H1 (cell line): ENCODE data around the gene ATP9B. TPM values are rescaled to one million over a fixed set of nuclear protein-coding genes. Genes with fewer than 3 reads are reported as not detected.

Experiments used
- CTCF ChIA-PET: fragments of 300-600 bp; sonication (Branson Sonifier 250); formaldehyde crosslinking; loops from one replicate; lab custom pipeline; 2021; ENCODE audit not compliant: partially characterized antibody; lab: Charles Lee
- POLR2A ChIA-PET: fragments of 300-600 bp; sonication (Branson Sonifier 250); formaldehyde crosslinking; loops from one replicate; lab custom pipeline; 2021; ENCODE audit warnings: inconsistent platforms; ENCODE audit not compliant: partially characterized antibody; lab: Charles Lee
- DNase-seq, 2 experiments: peaks; one replicate each; pipeline versions ENCODE4 v3.0.0 to v3.0.0-alpha.2; 2010 to 2022; ENCODE audit warnings: low spot score in 2 of 2, low read depth in 1 of 2, mixed read lengths in 1 of 2
- FAIRE-seq: peaks from 2 replicates; lab custom pipeline; 2011; peaks lifted over from hg19 to GRCh38; lab: Jason Lieb, UNC
- H2AFZ ChIP-seq: 2 replicates; pipeline ENCODE4 v1.8.1; 2012; ENCODE audit warnings: low read length, inconsistent platforms
- H2AK5ac ChIP-seq: 2 replicates; pipeline ENCODE4 v1.6.1; 2013; ENCODE audit warnings: low read depth, low read length
- H2BK120ac ChIP-seq: replicated peaks from 2 replicates; pipeline ENCODE3; 2013; ENCODE audit warnings: low read depth, low read length, inconsistent platforms
- H2BK12ac ChIP-seq: 2 replicates; pipeline ENCODE4 v1.6.1; 2013; ENCODE audit warnings: low read depth, low read length
- H2BK15ac ChIP-seq: 2 replicates; pipeline ENCODE4 v1.6.1; 2013; ENCODE audit warnings: low read length
- H2BK20ac ChIP-seq: 2 replicates; pipeline ENCODE4 v1.6.1; 2013; ENCODE audit warnings: low read length
- H2BK5ac ChIP-seq: 2 replicates; pipeline ENCODE4 v1.6.1; 2013; ENCODE audit warnings: low read depth, low read length
- H3K14ac ChIP-seq: 2 replicates; pipeline ENCODE4 v1.6.1; 2013; ENCODE audit warnings: inconsistent platforms; ENCODE audit not compliant: insufficient read length
- H3K18ac ChIP-seq: 2 replicates; pipeline ENCODE4 v1.6.1; 2013; ENCODE audit warnings: low read length; ENCODE audit errors: extremely low read depth
- H3K23ac ChIP-seq: 2 replicates; pipeline ENCODE4 v1.6.1; 2013; ENCODE audit warnings: inconsistent platforms; ENCODE audit not compliant: insufficient read length
- H3K23me2 ChIP-seq: 2 replicates; pipeline ENCODE4 v1.6.1; 2013; ENCODE audit warnings: low read depth, low read length
- H3K27ac ChIP-seq: 2 replicates; pipeline ENCODE4 v1.6.1; 2011; ENCODE audit warnings: low read depth, low read length, inconsistent platforms
- H3K27me3 ChIP-seq, 4 experiments: replicated peaks in 1 of 4; 1 replicate in 1 of 4; 2 replicates in 3 of 4; pipeline versions ENCODE4 v1.6.1 to v1.8.1; 2011 to 2013; ENCODE audit warnings: low read length in 3 of 4, mild to moderate bottlenecking in 3 of 4, inconsistent platforms in 2 of 4, mixed read lengths in 2 of 4, moderate library complexity in 1 of 4; ENCODE audit not compliant: control insufficient read depth in 3 of 4, insufficient read depth in 3 of 4; ENCODE audit errors: extremely low read depth in 1 of 4
- H3K36me3 ChIP-seq, 4 experiments: 2 replicates each; pipeline versions ENCODE4 v1.6.1 to v1.8.1; 2011 to 2013; ENCODE audit warnings: mild to moderate bottlenecking in 4 of 4, low read length in 3 of 4, moderate library complexity in 2 of 4, control low read depth in 1 of 4, inconsistent platforms in 1 of 4; ENCODE audit not compliant: insufficient read depth in 4 of 4, control insufficient read depth in 2 of 4
- H3K4ac ChIP-seq: replicated peaks from 2 replicates; pipeline ENCODE3; 2013; ENCODE audit warnings: low read length, low read depth, mixed read lengths, inconsistent platforms; ENCODE audit not compliant: insufficient read length
- H3K4me1 ChIP-seq, 4 experiments: replicated peaks in 1 of 4; 1 replicate in 1 of 4; 2 replicates in 3 of 4; pipeline versions ENCODE4 v1.6.1 to v1.8.1; 2011 to 2013; ENCODE audit warnings: low read length in 3 of 4, inconsistent platforms in 2 of 4, mixed read lengths in 1 of 4; ENCODE audit not compliant: insufficient read depth in 4 of 4, control insufficient read depth in 3 of 4
- H3K4me2 ChIP-seq, 2 experiments: 2 replicates each; pipeline versions ENCODE4 v1.6.1 to v1.8.1; 2011 to 2013; ENCODE audit warnings: low read depth in 2 of 2, low read length in 2 of 2, control low read depth in 1 of 2, inconsistent platforms in 1 of 2, mild to moderate bottlenecking in 1 of 2; ENCODE audit not compliant: insufficient read depth in 1 of 2
- H3K4me3 ChIP-seq, 4 experiments: fragments of 200-600, 300-600 bp in 1 of 4; sonication (generic), shearing (Covaris generic), sonication (Bioruptor Twin) in 1 of 4; 2 replicates each; pipeline versions ENCODE4 v1.5.1 to v1.8.1; 2011 to 2016; ENCODE audit warnings: low read length in 4 of 4, low read depth in 3 of 4, control low read depth in 2 of 4, inconsistent platforms in 2 of 4, mild to moderate bottlenecking in 2 of 4, mixed read lengths in 1 of 4, moderate library complexity in 1 of 4; ENCODE audit not compliant: insufficient read depth in 2 of 4; ENCODE audit errors: extremely low read depth in 1 of 4
- H3K56ac ChIP-seq: replicated peaks from 2 replicates; pipeline ENCODE3; 2013; ENCODE audit warnings: low read depth, mild to moderate bottlenecking, mixed read lengths, low read length, inconsistent platforms; ENCODE audit not compliant: insufficient read length
- H3K79me1 ChIP-seq: 2 replicates; pipeline ENCODE4 v1.6.1; 2013; ENCODE audit warnings: low read depth, low read length, control low read depth
- H3K79me2 ChIP-seq, 2 experiments: 2 replicates each; pipeline versions ENCODE4 v1.6.1 to v1.8.1; 2012 to 2013; ENCODE audit warnings: low read length in 2 of 2, mild to moderate bottlenecking in 2 of 2, inconsistent platforms in 1 of 2; ENCODE audit not compliant: insufficient read depth in 2 of 2, control insufficient read depth in 1 of 2
- H3K9ac ChIP-seq, 4 experiments: replicated peaks in 1 of 4; 1 replicate in 1 of 4; 2 replicates in 3 of 4; pipeline versions ENCODE4 v1.6.1 to v1.8.1; 2011 to 2013; ENCODE audit warnings: low read depth in 3 of 4, low read length in 3 of 4, control low read depth in 2 of 4, mild to moderate bottlenecking in 2 of 4, moderate library complexity in 2 of 4, inconsistent platforms in 1 of 4; ENCODE audit errors: extremely low read depth in 1 of 4
- H3K9me3 ChIP-seq, 2 experiments: 2 replicates each; pipeline versions ENCODE4 v1.6.1 to v1.8.1; 2012 to 2013; ENCODE audit warnings: mild to moderate bottlenecking in 2 of 2, moderate library complexity in 2 of 2, control low read depth in 1 of 2, inconsistent platforms in 1 of 2, low read depth in 1 of 2, low read length in 1 of 2, mixed read lengths in 1 of 2; ENCODE audit not compliant: insufficient read depth in 2 of 2
- H4K20me1 ChIP-seq, 2 experiments: replicated peaks in 1 of 2; 2 replicates each; pipeline versions ENCODE3 to v1.8.1; 2011 to 2013; ENCODE audit warnings: inconsistent platforms in 2 of 2, low read length in 2 of 2, mild to moderate bottlenecking in 1 of 2; ENCODE audit not compliant: insufficient read depth in 2 of 2, control insufficient read depth in 1 of 2
- H4K5ac ChIP-seq: 2 replicates; pipeline ENCODE4 v1.6.1; 2013; ENCODE audit warnings: low read length, low read depth, mixed read lengths, inconsistent platforms; ENCODE audit not compliant: insufficient read length
- H4K8ac ChIP-seq: 2 replicates; pipeline ENCODE4 v1.8.0; 2013; ENCODE audit warnings: mild to moderate bottlenecking, moderate library complexity, low read length, inconsistent platforms; ENCODE audit not compliant: insufficient read depth; ENCODE audit errors: extremely low read depth
- H4K91ac ChIP-seq: replicated peaks from 2 replicates; pipeline ENCODE3; 2013; ENCODE audit warnings: low read length, mixed read lengths, inconsistent platforms; ENCODE audit not compliant: insufficient read length
- CHD2 ChIP-seq: IDR thresholded peaks from 2 replicates; pipeline ENCODE4 v1.6.1; 2012; ENCODE audit warnings: low read length, improper control_type of control experiment
- EP300 ChIP-seq, 2 experiments: IDR thresholded peaks; 1 replicate in 1 of 2; 2 replicates in 1 of 2; pipeline ENCODE4 v1.6.1; 2011 to 2012; ENCODE audit warnings: low read depth in 2 of 2, low read length in 2 of 2, mild to moderate bottlenecking in 2 of 2, borderline replicate concordance in 1 of 2, inconsistent platforms in 1 of 2, moderate library complexity in 1 of 2
- EZH2 ChIP-seq: fragments of 200-600 bp; sonication (generic); IDR thresholded peaks from 2 replicates; pipeline ENCODE4 v1.7.1; 2012; ENCODE audit warnings: low read depth, mild to moderate bottlenecking, moderate library complexity, low read length, inconsistent platforms; ENCODE audit not compliant: severe bottlenecking
- HDAC2 ChIP-seq, 2 experiments: fragments of 300-600 bp in 1 of 2; sonication (generic) in 1 of 2; IDR thresholded peaks; 2 replicates each; pipeline ENCODE4 v1.6.1; 2011 to 2012; ENCODE audit warnings: low read depth in 2 of 2, low read length in 2 of 2, mild to moderate bottlenecking in 2 of 2, moderate library complexity in 2 of 2, borderline replicate concordance in 1 of 2, inconsistent platforms in 1 of 2
- JUN ChIP-seq: IDR thresholded peaks from 2 replicates; pipeline ENCODE4 v1.6.1; 2011; ENCODE audit warnings: low read depth, mild to moderate bottlenecking, improper control_type of control experiment, low read length
- KDM4A ChIP-seq: IDR thresholded peaks from one replicate; pipeline ENCODE4 v1.7.1; 2012; ENCODE audit warnings: low read depth, mild to moderate bottlenecking, moderate library complexity, low read length, inconsistent platforms; ENCODE audit not compliant: severe bottlenecking
- RFX5 ChIP-seq: IDR thresholded peaks from 2 replicates; pipeline ENCODE4 v1.6.1; 2011; ENCODE audit warnings: low read depth, low read length, improper control_type of control experiment, borderline replicate concordance
- RXRA ChIP-seq: IDR thresholded peaks from 2 replicates; pipeline ENCODE4 v1.6.1; 2011; ENCODE audit warnings: low read depth, mild to moderate bottlenecking, low read length, moderate library complexity; ENCODE audit not compliant: insufficient read depth
- SAP30 ChIP-seq: fragments of 300-600 bp; sonication (generic); IDR thresholded peaks from 2 replicates; pipeline ENCODE4 v1.7.1; 2012; ENCODE audit warnings: low read length, moderate library complexity, mild to moderate bottlenecking, inconsistent platforms; ENCODE audit not compliant: insufficient read depth, insufficient replicate concordance
- SIX5 ChIP-seq: IDR thresholded peaks from 2 replicates; pipeline ENCODE4 v1.6.1; 2011; ENCODE audit warnings: mild to moderate bottlenecking, low read depth, low read length
- SP4 ChIP-seq: IDR thresholded peaks from 2 replicates; pipeline ENCODE4 v1.6.1; 2012; ENCODE audit warnings: low read length, inconsistent platforms
- TCF12 ChIP-seq: IDR thresholded peaks from 2 replicates; pipeline ENCODE4 v1.6.1; 2011; ENCODE audit warnings: low read depth, mild to moderate bottlenecking, low read length
- WGBS, 2 experiments: shearing (Covaris generic) in 1 of 2; methylation state at CpG; one replicate each; pipeline versions ENCODE4 v1.1.6 to v1.1.7; 2013 to 2015; ENCODE audit warnings: low lambda C conversion rate in 2 of 2, mixed read lengths in 2 of 2, inconsistent platforms in 1 of 2, low coverage in 1 of 2, missing lambda C conversion rate in 1 of 2; ENCODE audit not compliant: insufficient replicate concordance in 2 of 2, insufficient coverage in 1 of 2, insufficient read length in 1 of 2; ENCODE audit errors: extremely low coverage in 1 of 2, missing lambda C conversion rate in 1 of 2; 5-methylcytosine and 5-hydroxymethylcytosine counted together
- polyA plus RNA-seq, 7 experiments: library from polyadenylated mRNA; depleted of rRNA in 3 of 7; stranded (reverse) in 5 of 7; unstranded in 2 of 7; fragments of >200 nt in 5 of 7; fragments of 200-250 nt in 2 of 7; gene quantifications; 1 replicate in 5 of 7; 2 replicates in 1 of 7; 4 replicates in 1 of 7; pipeline versions ENCODE4 v1.2.1 to v1.2.3, GENCODE V29; 2011 to 2013; ENCODE audit warnings: missing spikeins in 2 of 7, mixed read lengths in 2 of 7
- total RNA-seq: library from RNA; stranded (reverse); fragmentation: NEBNext Ultra II Directional; extraction: Animal tissue kit (Norgen Biotek cat#: 25700); gene quantifications from 2 replicates; pipeline ENCODE4 v1.2.1, GENCODE V29; 2021

ATP9B gene
- total and polyA plus RNA-seq, 2 of the 8 experiments (the other 6 are each of a cell fraction or from before 2014, with no cell fraction given), result 15.1 to 21.7 TPM

DNA sequence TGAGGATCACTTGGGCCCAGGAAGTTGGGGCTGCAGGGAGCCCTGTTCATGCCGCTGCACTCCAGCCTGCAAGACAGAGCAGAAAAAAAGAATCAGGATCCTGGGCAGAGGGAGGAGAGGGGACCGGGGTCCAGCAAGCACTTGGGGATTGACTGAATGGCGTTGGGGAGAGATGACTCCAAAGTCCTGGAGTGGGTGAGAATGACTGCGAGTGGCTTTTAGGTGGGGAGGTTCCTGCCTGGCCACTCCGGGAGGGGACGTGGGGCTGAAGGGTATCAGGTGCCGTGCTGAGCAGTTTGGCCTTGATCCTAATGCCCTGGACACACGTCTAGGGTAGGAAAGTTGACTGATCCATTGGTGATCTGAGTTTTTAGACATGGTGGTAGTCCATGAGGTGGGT is 323.0 kb downstream of the ATP9B start:
- H2BK12ac ChIP-seq, result peak overlapping the region; percentile 39; the same call in 1 of the 2 replicates
- no peak for TF ChIP-seq EP300 (IDR thresholded peaks at IDR 0.05; ENCODE audit: borderline replicate concordance in 1 of 2, low read depth in 2 of 2, low read length in 2 of 2)
- no peak for TF ChIP-seq SP4
- no peak for TF ChIP-seq CHD2
- no peak for TF ChIP-seq EZH2
- no peak for TF ChIP-seq RXRA
- TF ChIP-seq SAP30, result no peak
- TF ChIP-seq JUN, result no peak
- no peak for TF ChIP-seq RFX5
- no peak for TF ChIP-seq SIX5
- no peak for TF ChIP-seq KDM4A
- no peak for TF ChIP-seq HDAC2 (IDR thresholded peaks at IDR 0.05; ENCODE audit: borderline replicate concordance in 1 of 2, low read depth in 2 of 2, low read length in 2 of 2)
- TF ChIP-seq TCF12, result no peak

More for the DNA sequence above, 323.0 kb downstream of the ATP9B start:
- Histone ChIP-seq H2AFZ (no peak overlapping the region), H3K4me1 (peaks cover 0 to 12% (median 5%) of the 10 kb centered on the region in 4 experiments; a peak in 5 of 7 replicates), H2BK5ac (no peak overlapping the region), H2BK120ac (no peak overlapping the region), H2BK15ac (0 out of 2 replicates have a peak overlapping the region, but pooled peaks have one; percentile 72), H2AK5ac (no peak overlapping the region), H3K14ac (no peak overlapping the region), H3K56ac (no peak overlapping the region), H3K27me3 (peaks cover 22 to 51% (median 42%) of the 10 kb centered on the region in 4 experiments), H3K4me3 (no peak overlapping the region), H3K27ac (no peak overlapping the region), H3K4ac (no peak overlapping the region), H3K9ac (no peak overlapping the region), H3K23ac (no peak overlapping the region), H4K8ac (no peak overlapping the region), H3K18ac (no peak overlapping the region), H3K79me2 (no peaks in the 10 kb centered on the region), H3K9me3 (no peaks in the 10 kb centered on the region), H4K5ac (no peak overlapping the region), H4K91ac (no peak overlapping the region), H3K23me2 (peaks cover 2% of the 10 kb centered on the region; the same call in 1 of the 2 replicates), H3K79me1 (no peaks in the 10 kb centered on the region), H3K4me2 (no peak overlapping the region; a peak in 1 of 4 replicates), H3K36me3 (no peaks in the 10 kb centered on the region; a peak in 1 of 8 replicates), H2BK20ac (no peak overlapping the region), H4K20me1 (peaks cover 0 to 1% of the 10 kb centered on the region in 2 experiments)
- no peak for FAIRE-seq
- CTCF ChIA-PET, result interaction anchor here (8.9 kb wide), 1 partner anchor 12 kb away, joined by 62 read pairs; no protein-coding TSS in a partner anchor
- no peak for DNase-seq
- POLR2A ChIA-PET, result interaction anchor here (1.1 kb wide), 1 partner anchor 9 kb away, joined by 3 read pairs; no protein-coding TSS in a partner anchor
- 80% methylated on average over 8 of the region's 8 CpGs; no CpG with 5 or more reads in 1 of the 2 experiments for WGBS, 2 experiments
